ENCODE measurements around the gene MAST4. TPM values are rescaled to one million over a fixed set of nuclear protein-coding genes. Genes with fewer than 3 reads are reported as not detected.

Gene MAST4
- 16.8 and 23.2 TPM in 2 replicates for total RNA-seq (ENCODE audit: low replicate concordance)

GRCh38 chr5:66595756-66596635 lies at the start of gene MAST4:
Gene MAST4 (plus strand): TSS chr5:66596393. CDS start chr5:66596656, 263 bp downstream.
- peak; percentile 9 for TF ChIP-seq CTCF (IDR thresholded peaks at IDR 0.05; ENCODE audit: insufficient read depth, low read length)
- peak; percentile 84 for DNase-seq (ENCODE audit: low read depth)
- peak within 1 kb of the TSS; percentile 67 for H3K4me3 ChIP-seq (ENCODE audit: low read depth, low read length)

DNA sequence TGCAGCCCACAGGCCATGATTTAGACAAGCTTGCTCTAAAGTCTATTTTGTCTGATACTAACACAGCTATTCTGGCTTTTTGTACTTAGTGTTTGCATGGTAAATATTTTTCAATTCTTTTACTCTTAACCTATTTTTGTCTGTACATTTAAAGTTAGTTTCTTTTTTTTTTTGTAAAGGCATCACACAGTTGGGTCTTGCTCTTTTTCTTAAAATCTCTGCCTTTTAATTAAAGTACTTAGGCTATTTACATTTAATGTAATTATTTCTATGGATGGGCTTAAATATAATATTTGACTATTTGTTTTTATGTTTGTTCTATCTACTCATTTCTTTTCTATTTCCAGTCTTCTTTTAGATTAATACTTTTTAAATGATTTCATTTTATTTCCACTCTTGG lies 49.7 kb upstream of the MAST4 start:
- no peak for DNase-seq (ENCODE audit: low read depth)
- no peak for TF ChIP-seq CTCF (IDR thresholded peaks at IDR 0.05; ENCODE audit: insufficient read depth, low read length)
- H3K4me3 ChIP-seq (ENCODE audit: low read depth, low read length): no peak overlapping the region

GRCh38 chr5:66551338-66551737 lies 44.9 kb upstream of the MAST4 start:
- DNase-seq (ENCODE audit: low read depth): peak; percentile 23
- H3K4me3 ChIP-seq (ENCODE audit: low read depth, low read length): no peak overlapping the region
- TF ChIP-seq CTCF (IDR thresholded peaks at IDR 0.05; ENCODE audit: insufficient read depth, low read length): no peak

- peak; percentile 47 for DNase-seq (ENCODE audit: low read depth)
- TF ChIP-seq CTCF (IDR thresholded peaks at IDR 0.05; ENCODE audit: insufficient read depth, low read length): no peak
- no peak overlapping the region for H3K4me3 ChIP-seq (ENCODE audit: low read depth, low read length)
Observed at GRCh38 chr5:66551945-66552344, 44.2 kb upstream of the MAST4 start.

GRCh38 chr5:66553368-66553912 lies 42.8 kb upstream of the MAST4 start:
- no peak for TF ChIP-seq CTCF (IDR thresholded peaks at IDR 0.05; ENCODE audit: insufficient read depth, low read length)
- no peak for DNase-seq (ENCODE audit: low read depth)
- no peak overlapping the region for H3K4me3 ChIP-seq (ENCODE audit: low read depth, low read length)

DNA sequence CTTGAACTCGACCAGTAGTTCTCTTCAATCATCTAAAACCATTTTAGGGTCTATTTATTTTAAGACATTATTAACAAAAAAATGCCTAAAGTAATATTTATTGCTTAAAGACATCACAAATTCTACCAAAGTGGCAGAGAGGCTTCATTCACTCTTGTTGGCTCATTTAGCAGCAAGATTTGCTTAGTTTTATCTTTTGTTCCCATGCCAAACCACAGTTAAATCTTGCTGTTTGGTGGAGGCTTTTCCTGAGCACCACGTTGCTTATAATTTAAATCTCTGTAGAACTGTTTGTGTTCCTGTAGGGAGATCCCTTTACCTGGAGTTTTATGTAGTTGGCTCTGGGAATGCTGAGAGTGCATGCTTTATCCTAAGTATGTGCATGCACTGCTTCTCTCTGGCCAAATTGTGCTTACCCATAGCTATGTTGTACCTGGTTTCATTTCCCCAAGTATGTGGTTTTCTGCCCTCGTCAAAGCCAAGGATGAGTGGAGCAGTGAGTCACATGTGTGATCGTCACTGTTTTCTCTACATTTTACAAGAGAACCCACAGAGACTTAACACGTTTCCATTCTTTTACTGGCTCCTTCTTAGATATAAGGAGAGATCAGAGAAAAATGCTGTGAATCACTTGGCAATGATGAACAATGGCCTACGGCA lies 42.1 kb upstream of the MAST4 start:
- H3K4me3 ChIP-seq (ENCODE audit: low read depth, low read length): no peak overlapping the region
- DNase-seq (ENCODE audit: low read depth): peak; percentile 29
- TF ChIP-seq CTCF (IDR thresholded peaks at IDR 0.05; ENCODE audit: insufficient read depth, low read length): no peak

All from fibroblast of the aortic adventitia (primary cell).